ENCODE measurements around the gene DUSP2. TPM values are rescaled to one million over a fixed set of nuclear protein-coding genes. Genes with fewer than 3 reads are reported as not detected.

The DUSP2 gene
- polyA plus RNA-seq, 3 donors, result 48.4 to 392 (median 66.1) TPM

GRCh38 chr2:96105994-96106715, 39.1 kb downstream of the DUSP2 start:
- no peak overlapping the region for H3K9ac ChIP-seq (ENCODE audit: insufficient read depth, low read length, poor library complexity, severe bottlenecking)
- H2AFZ ChIP-seq (ENCODE audit: insufficient read depth, low read depth, low read length, poor library complexity, severe bottlenecking), result no peak overlapping the region
- no peak for DNase-seq
- TF ChIP-seq CTCF (IDR thresholded peaks at IDR 0.05), result no peak
- no peaks in the 10 kb centered on the region for H4K20me1 ChIP-seq (ENCODE audit: insufficient read depth, low read length)
- H3K4me3 Mint-ChIP-seq, result no peak overlapping the region
- no peaks in the 10 kb centered on the region for H3K79me2 ChIP-seq (ENCODE audit: insufficient read depth, low read length)
- H3K36me3 Mint-ChIP-seq, result no peaks in the 10 kb centered on the region
- H3K27ac ChIP-seq (ENCODE audit: low read depth in 1 of 2, low read length in 2 of 2), result no peak overlapping the region
- peaks cover 6 to 15% of the 10 kb centered on the region in 2 donors for H3K4me1 ChIP-seq (ENCODE audit: control insufficient read depth in 1 of 2, insufficient read depth in 2 of 2, low read length in 2 of 2)
- no peaks in the 10 kb centered on the region for H3K36me3 ChIP-seq (replicated peaks in 1 of 2; ENCODE audit: control insufficient read depth in 1 of 2, insufficient read depth in 2 of 2, low read length in 2 of 2)
- H3K9me3 ChIP-seq (replicated peaks in 1 of 2; ENCODE audit: control insufficient read depth in 1 of 2, insufficient read depth in 1 of 2, low read length in 2 of 2), result peaks cover 11 to 18% of the 10 kb centered on the region in 2 donors
- H3K27ac Mint-ChIP-seq, result no peak overlapping the region
- WGBS (ENCODE audit: insufficient coverage), result no CpG with 5 or more reads among the region's 8 CpGs
- intact Hi-C loops (cut with micrococcal nuclease), result no loop called here
- no peak overlapping the region for H3K4me2 ChIP-seq (replicated peaks; ENCODE audit: extremely low read depth, low read length, poor library complexity, severe bottlenecking)
- H3K4me3 ChIP-seq (replicated peaks in 1 of 3; ENCODE audit: low read depth in 2 of 3, low read length in 3 of 3), result no peak overlapping the region
- H3K4me1 Mint-ChIP-seq, result peaks cover 13% of the 10 kb centered on the region
- peaks cover 13 to 27% (median 21%) of the 10 kb centered on the region in 7 donors for H3K9me3 Mint-ChIP-seq
- no peaks in the 10 kb centered on the region for H3K27me3 ChIP-seq (ENCODE audit: control insufficient read depth in 2 of 2, insufficient read depth in 2 of 2, low read length in 2 of 2)
- peaks cover 4 to 16% (median 8%) of the 10 kb centered on the region in 3 donors for H3K27me3 Mint-ChIP-seq (ENCODE audit: low read depth in 3 of 3)

DNA sequence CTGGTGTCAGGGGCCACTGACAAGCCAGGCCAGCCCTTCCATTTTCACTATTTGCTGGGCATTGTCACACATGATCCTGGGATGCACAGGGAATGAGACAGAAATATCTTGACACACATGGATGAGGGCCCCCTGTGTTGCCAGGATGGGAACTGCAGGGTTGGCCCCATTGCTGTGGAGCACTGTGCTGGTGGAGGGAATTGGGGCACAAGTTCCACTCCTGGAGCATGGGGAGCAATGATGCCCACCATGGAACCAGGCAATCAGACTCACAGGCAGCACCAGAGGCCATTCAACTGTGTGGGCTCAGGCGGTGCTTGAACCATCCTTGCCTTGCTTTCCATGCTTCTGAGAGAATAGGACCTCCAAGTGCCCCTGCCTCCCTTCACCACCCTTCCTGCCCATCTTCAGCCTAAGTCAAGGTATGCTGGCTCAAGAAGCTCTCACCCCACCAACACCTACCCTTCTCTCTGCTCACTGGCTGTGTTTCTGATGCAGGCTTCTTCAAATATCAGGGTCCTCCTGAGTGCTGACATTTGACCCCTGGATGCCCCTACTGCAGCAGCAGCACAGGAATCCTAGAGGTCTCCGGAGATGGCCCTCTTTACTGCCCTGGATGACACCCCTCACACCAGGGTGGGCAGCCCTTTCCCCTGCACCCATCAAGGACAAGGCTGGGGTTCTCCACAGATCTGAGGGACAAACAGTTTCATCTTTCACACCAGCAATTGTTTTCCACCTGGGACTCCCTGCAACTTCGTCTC, 39.9 kb downstream of the DUSP2 start:
- peak overlapping the region in 2 of 7 donors; percentile 68 to 73 for H3K27ac Mint-ChIP-seq
- no peak for DNase-seq
- Histone ChIP-seq H3K79me2 (ENCODE audit: insufficient read depth, low read length) (no peaks in the 10 kb centered on the region), H3K4me2 (replicated peaks; ENCODE audit: extremely low read depth, low read length, poor library complexity, severe bottlenecking) (no peak overlapping the region), H3K4me1 (ENCODE audit: control insufficient read depth in 1 of 2, insufficient read depth in 2 of 2, low read length in 2 of 2) (peaks cover 6 to 18% of the 10 kb centered on the region in 2 donors), H3K27ac (ENCODE audit: low read depth in 1 of 2, low read length in 2 of 2) (no peak overlapping the region), H4K20me1 (ENCODE audit: insufficient read depth, low read length) (no peaks in the 10 kb centered on the region), H3K36me3 (replicated peaks in 1 of 2; ENCODE audit: control insufficient read depth in 1 of 2, insufficient read depth in 2 of 2, low read length in 2 of 2) (no peaks in the 10 kb centered on the region), H3K9me3 (replicated peaks in 1 of 2; ENCODE audit: control insufficient read depth in 1 of 2, insufficient read depth in 1 of 2, low read length in 2 of 2) (peaks cover 11 to 18% of the 10 kb centered on the region in 2 donors), H3K4me3 (replicated peaks in 1 of 3; ENCODE audit: low read depth in 2 of 3, low read length in 3 of 3) (no peak overlapping the region), H2AFZ (ENCODE audit: insufficient read depth, low read depth, low read length, poor library complexity, severe bottlenecking) (no peak overlapping the region), H3K27me3 (ENCODE audit: control insufficient read depth in 2 of 2, insufficient read depth in 2 of 2, low read length in 2 of 2) (no peaks in the 10 kb centered on the region), H3K9ac (ENCODE audit: insufficient read depth, low read length, poor library complexity, severe bottlenecking) (no peak overlapping the region)
- WGBS (ENCODE audit: insufficient coverage), result 94% methylated on average over 3 of the region's 3 CpGs
- no peak overlapping the region for H3K4me3 Mint-ChIP-seq
- H3K4me1 Mint-ChIP-seq, result peaks cover 14% of the 10 kb centered on the region
- intact Hi-C loops (cut with micrococcal nuclease), result no loop called here
- H3K9me3 Mint-ChIP-seq, result peaks cover 13 to 27% (median 21%) of the 10 kb centered on the region in 7 donors
- H3K27me3 Mint-ChIP-seq (ENCODE audit: low read depth in 3 of 3), result peaks cover 4 to 16% (median 8%) of the 10 kb centered on the region in 3 donors
- H3K36me3 Mint-ChIP-seq, result no peaks in the 10 kb centered on the region
- no peak for TF ChIP-seq CTCF (IDR thresholded peaks at IDR 0.05)
